ENCODE measurements around the gene MEX3B.
"Not testable (repeated sequence)": the region's sequence is repeated elsewhere in the genome, so short reads cannot be mapped to it uniquely, and the experiment has no call there.

Gene MEX3B

DNA sequence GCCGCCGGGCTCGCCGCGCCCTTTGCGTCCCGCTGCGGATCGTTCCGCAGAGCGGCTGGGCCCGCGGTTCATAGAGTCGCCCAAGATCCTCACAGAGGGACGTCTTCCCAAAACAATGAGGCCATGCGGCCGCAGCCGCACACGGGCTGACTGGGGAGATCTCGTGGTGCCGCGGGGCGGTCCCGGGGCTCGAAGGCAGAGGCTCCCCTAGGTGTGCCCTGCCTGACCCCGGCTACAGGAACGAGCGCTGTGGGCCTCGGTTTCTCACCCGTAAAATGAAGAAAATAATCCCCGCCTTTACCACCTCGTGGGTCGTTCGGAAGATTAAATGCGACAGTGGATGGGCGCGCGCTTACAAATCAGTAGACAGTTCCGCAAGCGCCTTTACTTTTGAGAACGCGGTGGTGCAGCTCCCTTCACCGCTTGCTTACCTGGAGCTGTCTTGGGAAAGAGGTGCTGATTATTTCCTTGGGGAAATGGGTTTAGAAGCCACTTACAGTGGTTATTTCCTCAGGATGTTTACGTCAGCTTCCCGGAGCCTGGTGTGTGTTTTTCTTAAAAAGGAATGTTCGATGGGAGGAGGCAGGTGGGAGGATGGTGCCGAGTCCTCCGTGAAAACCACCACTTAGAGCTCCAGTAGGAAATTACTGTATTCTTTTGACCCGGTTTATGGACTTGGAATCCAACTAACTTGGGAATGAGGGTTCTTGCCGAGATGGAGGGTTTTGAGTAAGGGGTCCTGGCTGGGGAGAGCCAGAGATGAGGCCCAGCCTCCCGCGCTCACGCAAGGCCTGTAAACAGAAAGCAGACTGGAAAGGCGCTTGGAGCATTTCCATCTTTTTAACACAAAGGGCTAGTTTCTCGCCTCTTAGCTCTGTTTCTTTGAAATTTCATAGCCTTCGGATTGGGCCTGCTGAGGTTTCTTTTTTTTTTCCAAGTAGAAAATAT lies 1.9 kb upstream of the MEX3B start:
- DNase-seq: no peak

DNA sequence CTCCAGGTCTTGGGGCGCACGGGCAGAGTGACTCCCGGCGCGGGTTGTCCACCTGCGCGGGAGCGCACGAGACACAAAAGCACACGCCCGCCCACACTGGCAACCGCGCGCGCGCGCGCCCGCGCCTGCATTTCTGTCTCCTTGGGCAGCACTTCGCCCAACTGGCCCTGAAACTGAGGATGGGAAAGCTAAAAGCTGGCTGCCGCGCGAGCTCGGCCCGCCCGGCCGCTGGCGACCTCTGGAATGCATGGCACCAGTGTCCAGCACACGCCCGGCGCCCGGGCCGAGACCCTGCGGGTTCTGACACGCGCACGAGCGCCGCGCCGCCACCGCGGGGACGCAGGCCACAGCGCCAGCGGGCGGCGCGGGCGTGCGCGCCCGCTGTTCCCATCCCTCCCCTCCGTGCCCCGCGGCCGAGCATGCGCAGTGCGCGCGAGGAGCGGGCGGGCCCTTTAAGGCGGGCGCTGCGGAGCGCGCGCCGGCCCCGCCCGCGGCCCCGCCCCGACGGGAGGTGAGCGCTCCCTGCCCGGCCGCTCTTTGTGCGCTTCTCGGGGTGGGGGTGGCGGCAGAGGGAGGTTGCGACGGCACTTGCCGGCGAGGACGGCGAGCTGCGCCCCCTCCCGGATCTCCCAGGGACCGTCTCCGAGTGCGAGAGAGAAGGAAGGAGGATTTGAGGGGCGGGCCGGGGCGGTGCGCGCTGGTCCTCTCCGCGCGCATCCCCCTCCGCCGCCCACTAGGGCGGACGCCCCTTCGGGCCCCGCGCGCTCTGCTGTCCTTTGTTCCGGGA lies 1.0 kb upstream of the MEX3B start:
- DNase-seq: peak; percentile 87

DNA sequence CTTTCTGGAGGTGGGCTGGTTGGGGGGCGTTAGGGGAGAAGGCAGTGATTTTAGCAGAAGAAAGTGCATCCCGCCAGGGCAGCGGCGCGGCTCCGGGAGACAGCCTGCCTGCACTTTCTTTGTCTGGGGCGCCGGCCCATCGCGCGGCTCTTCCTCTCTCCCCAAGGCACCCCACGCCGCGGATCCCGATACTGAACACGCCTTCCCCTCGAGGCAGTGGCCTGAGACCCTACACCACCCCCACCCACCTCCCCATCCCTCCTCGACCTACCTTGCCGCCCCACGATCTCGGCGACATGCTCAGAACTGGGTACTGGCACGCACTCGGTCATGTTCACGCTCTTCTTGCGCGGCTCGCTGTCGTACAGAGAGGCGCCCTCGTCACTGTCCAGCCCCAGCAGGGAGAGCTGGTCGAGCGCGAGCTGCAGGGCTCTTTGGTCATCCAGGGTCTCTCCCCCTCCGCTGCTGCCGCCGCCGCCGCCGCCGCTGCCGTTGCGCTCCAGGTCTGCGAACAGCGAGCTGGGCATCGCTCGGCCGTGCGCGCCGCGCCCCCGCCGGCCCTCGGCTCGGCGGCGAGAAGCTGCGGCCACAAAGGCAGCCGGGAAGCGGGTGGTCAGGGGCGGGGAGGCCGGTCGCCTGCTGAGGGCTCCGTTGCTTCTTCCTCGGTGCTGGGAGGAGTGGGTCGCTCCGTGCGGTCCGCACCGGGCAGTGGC lies 483 bp downstream of the MEX3B start:
- peak; percentile 26 for DNase-seq

DNA sequence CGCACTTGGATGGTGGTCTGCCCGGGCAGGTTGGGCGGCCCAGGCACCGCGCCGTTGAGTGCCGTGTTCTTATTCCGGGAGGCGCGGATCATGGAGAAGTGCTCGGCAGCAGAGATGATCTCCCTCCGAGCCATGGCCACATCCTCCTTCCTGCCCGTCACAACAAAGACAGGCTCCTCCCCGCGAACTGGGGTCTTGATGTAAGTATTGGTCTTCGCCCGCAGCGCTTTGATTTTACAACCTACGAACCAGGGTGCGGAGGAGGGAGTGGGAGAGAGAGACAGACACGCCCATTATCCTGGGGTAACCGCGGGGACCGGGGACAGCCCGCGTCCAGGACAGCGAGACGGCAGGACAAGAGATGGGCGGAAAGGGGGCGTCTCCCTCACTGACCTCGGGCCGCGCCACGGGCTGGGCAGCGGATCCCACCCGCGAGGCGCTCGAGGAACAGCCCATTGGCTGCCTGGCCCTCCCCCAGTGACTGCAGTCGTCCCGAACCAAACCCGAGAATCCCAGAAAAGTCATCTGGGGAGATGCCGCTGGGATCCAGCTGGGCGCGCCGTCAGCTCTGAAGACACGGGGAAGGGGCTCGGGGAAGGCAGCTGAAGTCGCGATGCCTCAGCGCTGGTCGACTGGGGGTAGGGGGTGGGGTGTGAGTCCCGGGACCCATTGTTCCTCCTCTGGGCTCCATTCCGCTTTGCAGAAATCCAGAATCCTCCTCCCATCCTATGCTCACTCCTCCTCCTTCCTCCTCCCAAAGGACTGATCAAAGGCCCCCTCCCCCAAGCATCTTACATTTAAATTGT lies 1.2 kb downstream of the MEX3B start:
- DNase-seq: peak; percentile 30

DNA sequence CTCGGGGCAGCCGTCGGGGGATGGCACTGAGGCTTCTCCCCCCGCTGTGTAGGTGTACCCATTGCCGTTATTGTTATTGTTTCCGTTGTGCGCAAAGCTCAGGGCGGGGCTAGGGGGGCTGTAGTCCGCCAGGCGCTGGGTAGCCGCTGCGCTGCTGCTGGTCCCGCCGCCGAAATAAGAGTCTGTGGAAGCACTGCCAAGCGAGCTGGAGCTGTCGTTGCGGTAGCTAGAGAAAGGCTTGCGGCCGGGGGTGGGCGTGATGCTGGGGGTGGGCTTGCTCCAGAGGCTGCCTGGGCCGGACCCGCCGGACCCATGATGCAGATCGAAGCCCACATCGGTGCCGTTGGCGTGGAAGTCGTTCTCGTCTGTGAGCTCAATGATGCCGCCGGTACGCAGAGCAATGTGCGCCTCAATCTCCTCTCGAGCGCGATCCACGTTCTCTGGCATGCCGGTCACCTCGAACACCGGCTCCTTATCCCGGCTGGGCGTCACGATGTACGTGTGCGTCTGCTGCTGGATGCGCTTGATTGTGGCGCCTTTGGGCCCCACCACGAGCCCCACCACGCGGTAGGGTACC lies 1.9 kb downstream of the MEX3B start:
- no peak for DNase-seq

DNA sequence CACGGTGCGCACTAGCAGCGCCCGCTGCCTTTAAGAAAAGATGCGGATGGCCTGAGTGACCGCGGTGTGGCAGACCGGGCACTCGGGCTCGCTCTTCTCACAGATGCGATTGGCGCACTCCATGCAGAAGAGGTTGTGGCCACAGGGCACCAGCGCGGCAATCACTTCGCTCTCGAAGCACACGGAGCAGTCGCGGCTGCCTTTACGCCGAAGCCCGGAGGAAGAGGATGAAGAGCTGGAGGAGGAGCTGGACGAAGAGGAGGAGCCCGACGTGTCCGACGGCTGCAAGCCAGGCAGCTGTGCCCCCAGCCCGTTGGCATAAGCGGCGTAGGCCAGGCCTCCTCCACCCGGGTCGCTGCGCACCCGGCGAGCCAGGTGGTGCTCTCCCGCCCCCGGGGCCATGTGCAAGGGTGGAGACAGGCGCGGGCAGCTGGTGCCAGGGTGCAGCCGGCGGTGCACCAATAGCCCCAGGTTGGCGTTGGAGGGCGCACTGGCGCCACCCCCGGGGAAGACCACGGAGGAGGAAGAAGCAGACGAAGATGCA lies 2.6 kb downstream of the MEX3B start:
- no peak for DNase-seq

DNA sequence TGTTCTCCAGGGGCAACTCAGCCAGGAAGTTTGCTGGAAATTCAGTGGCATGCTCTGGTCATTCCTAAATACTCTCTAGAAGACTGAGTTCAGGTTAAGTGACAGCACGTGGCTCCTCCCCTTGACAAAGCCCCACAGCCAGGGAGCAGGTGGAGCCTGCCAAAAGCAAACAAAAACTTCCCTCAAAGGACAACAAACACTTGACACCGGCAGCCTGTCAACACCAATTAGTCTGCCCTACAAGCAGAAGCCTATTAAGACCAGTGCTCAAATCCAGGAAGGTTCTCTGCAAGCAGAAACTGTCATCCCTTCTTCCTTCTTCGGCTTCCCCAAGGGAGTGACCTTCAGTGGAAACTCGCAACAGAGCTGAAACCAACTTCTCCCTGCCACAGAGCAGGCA lies 5.0 kb downstream of the MEX3B start:
- DNase-seq: no peak

DNA sequence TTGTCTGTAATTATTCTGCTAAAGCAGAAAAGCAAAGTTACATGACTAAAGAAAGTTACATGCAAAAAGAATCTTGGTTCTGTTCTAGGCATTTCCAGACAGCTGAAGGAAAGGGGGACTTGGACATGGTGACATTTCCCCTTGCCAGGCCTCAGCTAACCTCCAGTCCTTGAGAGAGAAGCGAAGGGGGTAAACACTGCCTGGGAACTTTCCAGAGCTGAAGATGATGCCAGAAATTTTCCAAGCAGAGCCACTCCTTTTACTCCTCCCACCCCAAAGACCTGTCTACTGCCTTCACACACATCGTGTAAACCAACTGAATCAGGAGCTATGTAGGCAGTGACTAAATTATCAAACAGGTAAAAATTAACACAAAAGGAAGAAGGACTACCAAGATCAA lies 5.4 kb downstream of the MEX3B start:
- no peak for DNase-seq

DNA sequence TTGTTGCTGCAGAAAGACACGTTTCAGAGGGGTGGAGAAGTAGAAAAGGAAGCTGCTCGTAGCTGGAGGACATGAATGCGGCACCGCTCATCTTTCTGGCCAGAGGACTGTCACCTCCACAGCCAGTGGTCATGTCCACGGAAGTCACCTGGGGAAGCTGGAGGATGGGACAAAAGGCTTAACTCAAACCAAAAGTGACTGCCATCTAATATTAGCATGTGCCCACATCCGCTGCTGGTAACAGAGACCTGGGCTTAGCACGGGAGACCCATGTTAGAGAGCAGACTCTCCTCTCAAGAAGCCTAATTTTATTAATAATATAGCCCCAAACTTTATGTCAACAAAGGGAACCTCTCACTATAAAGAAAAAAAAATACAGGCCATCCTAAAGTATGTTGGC lies 5.9 kb downstream of the MEX3B start:
- no peak for DNase-seq

DNA sequence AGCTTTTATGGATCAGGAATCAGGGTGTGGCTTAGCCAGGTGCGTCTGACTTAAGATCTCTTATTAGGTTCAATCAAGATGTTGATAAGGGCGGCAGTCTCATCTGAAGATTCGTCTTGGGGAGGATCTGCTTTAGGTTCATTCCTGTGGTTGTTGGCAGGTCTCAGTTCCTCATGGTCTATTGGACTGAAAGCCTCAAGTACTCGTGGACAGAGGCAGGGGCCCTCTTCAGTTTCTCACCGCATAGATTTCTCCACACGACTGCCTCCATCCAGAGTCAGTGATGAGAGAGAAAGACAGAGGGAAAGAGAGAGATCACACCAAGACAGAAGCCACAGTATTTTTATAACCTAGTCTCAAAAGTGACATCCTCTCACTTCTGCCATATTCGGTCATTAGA lies 9.4 kb downstream of the MEX3B start:
- DNase-seq: no peak

DNA sequence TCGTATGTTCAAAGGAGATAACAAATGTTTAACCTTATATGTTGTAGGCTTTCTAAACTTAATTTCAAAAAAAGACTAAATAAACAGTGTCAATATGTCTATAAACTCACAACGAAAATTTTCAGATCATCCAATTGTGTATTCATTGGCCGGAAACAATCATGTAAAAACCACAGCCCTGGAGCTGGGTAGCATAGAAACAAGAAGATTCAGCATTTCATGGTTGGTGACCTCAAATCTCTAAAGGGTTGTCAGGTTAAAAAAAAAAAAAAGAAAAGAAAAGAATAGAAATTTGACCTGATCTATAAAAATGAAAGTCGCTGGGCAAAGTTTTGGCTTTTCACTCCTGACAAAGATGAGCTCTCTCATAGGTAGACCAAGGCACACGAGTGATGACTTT lies 13.9 kb downstream of the MEX3B start:
- DNase-seq: no peak

DNA sequence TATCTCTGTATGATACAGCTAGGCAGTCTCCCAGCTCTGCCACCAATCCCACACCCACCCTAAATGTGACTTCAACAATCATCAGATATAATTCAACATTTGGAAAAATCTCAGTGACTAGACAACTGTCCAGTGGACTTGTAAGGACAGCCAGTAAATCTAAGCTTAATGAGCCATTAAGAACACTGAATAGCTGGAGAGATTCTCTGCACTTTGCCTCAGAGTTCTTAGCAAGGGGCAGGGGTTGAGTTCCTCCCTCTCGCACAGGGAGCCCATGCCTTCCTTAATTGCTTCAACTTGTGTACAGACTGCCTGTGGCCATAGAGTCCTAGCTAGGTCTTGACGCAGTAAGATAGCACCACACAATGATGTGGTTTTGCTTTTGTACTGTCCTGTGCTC lies 15.6 kb downstream of the MEX3B start:
- no peak for DNase-seq

DNA sequence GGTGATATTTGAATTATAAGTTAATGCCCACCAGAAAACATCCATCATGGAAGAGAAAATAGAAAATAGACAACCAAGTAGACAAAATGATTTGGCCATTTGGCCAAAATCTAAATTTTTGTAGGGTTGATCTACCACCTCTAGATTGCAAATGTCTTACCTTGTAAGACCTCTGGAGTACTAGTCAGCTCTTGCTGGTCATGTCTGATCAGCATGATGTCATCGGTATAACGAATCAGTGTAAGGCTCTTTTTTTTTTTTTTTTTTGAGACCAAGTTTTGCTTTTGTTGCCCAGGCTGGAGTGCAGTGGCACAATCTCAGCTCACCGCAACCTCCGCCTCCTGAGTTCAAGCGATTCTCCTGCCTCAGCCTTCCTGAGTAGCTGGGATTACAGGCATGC lies 17.7 kb downstream of the MEX3B start:
- DNase-seq: not testable (repeated sequence)

DNA sequence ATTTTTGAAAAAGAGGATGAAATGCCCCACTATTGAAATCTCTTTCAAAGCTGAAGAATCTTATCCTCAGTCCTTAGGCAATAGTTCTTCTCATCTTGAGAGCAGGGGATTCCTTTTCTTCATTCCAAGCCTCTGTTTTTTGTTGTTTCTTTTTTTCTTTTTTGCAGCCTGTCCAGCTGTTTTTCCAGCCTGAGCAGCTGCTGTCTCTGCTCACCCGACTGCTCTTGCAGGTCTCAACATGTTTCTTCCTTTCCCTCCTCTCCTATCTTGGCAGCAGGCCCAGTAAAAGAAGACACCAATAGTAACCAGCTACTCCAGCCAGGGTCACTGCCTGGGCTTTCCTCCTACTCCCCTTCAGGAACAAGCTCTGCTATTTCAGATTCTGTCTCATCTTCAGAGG lies 23.8 kb downstream of the MEX3B start:
- DNase-seq: no peak

DNA sequence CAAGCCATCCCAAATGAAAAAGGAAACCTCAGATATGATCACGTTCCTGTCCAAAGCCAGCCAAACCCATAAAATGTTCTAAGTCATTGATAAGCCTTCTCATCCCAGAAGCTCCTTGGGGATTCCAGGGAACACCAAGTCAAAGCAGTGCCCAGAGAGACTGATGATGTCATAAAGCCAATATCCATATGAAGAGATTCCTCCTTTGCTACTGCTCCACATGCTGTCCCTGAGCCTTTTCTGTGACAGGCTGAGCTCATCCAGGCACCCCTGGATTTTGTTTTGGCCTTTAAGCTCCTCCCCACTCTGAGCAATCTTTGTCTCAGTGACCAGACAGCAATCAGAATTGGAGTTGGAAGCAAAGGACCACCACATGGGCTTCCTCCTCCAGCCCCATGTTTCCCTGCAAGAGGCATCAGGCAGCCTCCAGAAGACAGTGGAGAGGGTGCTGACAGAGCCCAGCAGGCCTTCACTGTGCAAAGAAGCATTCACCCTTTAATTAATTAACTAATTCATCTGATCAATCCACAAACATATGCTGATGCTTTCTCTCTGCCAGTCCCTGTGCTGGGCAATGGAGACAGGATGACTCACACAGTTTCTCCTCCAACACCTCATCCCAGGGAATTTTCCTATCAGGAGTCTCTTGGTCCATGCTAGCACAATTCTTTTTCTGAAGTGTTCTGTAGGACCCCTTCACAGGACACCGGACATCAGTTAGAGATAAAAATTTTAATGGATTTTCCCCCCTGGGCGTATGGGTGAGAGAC lies 25.0 kb downstream of the MEX3B start:
- DNase-seq: no peak

DNA sequence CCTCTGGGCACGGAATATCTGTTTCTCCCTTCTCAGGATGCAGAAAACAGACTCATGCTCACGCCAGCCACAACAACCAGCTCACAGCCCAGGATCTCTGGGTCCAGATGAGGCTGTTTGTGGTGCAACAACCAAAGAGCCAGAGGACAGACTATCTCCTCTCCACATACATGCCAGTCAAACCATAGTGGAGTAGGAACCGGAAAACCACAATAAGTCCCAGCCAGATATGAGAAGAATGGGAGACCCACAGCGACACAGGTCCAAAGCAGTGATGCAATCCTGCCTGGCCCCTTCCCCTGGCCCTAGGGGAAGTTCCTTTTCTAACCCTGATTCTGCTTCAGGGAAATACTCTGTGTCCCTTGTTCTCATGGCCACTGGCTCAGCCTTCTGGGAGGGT lies 27.6 kb downstream of the MEX3B start:
- no peak for DNase-seq

DNA sequence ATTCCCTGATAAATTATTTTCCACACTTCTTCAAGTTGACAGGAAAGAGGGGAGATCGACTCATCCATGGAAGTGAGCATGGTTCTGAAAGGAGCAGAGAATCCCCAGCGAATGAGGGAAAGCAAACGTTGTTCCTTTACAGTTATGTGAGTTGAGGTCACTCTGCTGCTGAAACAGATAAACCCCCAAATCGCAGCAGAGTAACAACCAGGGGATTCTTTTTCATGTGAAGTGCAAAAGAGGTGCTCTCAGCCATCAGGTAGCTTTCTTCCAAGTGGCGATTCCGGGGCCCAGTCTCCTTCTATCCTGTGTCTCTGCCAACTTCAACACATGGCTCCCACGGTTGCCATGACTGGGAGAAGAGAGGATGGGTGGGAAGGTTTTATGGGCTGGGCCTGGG lies 28.2 kb downstream of the MEX3B start:
- DNase-seq: no peak

DNA sequence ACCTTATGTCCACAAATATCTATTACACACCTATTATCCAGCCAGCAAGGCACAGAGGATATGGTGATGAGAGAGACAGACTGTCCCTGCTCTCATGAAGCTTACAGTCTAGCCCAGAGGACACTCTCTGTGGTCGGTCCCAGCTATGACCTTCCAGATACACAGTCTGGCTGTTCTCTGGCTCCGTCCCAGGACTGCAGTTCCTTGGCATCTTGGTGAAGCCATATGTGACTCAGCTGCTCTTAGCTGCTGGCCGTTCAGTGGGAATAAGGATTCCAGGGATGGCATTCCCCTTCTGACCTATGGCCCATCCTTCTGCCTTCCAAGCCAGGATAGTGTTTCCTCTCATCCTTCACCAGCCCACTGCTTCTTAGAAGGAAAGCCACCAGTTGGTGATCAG lies 30.8 kb downstream of the MEX3B start:
- DNase-seq: no peak

DNA sequence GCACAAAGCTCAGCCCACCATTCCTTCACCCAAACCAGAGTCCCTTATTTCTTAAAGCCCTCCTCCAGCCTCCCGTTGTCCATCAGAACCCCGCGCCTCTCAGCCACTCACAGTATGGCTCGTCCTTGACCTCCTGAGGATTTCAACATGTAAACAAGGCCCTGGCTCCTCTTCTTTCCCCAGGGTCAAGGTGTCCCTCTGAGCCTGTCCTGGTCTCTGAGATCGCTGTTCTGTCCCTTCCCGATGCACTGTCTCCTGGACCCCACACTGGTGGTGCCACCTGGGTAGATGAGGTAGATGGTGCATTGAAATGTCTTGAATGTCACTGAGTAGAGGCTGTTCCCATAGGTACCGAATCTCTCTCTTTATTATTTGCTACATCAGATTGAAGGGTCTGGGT lies 32.9 kb downstream of the MEX3B start:
- DNase-seq: no peak

DNA sequence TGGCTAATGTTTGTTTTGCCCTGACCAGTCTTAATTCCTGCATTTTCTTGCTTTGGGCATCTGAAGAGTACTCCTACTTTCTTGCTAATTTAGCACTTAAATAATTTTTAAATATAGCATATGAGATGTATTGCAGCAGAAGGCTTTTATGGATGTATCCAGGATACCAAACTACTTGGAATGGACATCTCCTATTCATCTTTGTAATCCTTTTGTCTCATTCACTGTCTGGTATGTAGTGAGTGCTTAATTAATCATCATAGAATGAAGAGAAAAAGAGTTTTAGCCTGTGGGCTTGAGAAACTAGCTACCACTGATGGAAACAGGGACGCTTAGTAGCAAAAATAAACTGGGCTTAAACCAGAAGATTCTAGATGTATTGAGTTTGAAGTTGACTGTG lies 40.6 kb downstream of the MEX3B start:
- no peak for DNase-seq

DNA sequence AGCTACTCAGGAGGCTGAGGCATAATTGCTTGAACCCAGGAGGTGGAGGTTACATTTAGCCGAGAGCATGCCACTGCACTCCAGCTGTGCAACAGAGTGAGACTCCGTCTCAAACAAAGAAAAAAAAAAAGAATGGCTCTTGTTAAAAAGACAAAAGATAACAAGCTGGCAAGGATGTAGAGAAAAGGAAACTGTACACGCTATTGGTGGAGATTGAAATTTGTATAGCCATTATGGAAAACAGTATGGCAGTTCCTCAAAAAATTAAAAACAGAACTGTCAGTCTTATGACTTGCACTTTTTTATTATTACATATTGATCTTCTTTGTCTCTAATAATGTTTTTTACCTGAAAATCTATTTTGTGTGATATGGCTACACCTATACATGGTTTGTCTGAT lies 41.9 kb downstream of the MEX3B start:
- no peak for DNase-seq
